B cell (primary cell): ENCODE measurements around the gene AIM2.

Experiments used
- EZH2 ChIP-seq: IDR thresholded peaks from 2 replicates; pipeline ENCODE4 v1.6.1; 2012; ENCODE audit warnings: borderline replicate concordance, low read depth, mild to moderate bottlenecking, moderate library complexity, low read length; ENCODE audit not compliant: insufficient read depth, poor library complexity, severe bottlenecking
- TF ChIP-seq, protein P1 (sequence below): fragments of 200-600 bp; IDR thresholded peaks from one replicate; pipeline ENCODE4 v1.8.0; 2022; ENCODE audit warnings: antibody characterized with exemption, mild to moderate bottlenecking

DNA sequence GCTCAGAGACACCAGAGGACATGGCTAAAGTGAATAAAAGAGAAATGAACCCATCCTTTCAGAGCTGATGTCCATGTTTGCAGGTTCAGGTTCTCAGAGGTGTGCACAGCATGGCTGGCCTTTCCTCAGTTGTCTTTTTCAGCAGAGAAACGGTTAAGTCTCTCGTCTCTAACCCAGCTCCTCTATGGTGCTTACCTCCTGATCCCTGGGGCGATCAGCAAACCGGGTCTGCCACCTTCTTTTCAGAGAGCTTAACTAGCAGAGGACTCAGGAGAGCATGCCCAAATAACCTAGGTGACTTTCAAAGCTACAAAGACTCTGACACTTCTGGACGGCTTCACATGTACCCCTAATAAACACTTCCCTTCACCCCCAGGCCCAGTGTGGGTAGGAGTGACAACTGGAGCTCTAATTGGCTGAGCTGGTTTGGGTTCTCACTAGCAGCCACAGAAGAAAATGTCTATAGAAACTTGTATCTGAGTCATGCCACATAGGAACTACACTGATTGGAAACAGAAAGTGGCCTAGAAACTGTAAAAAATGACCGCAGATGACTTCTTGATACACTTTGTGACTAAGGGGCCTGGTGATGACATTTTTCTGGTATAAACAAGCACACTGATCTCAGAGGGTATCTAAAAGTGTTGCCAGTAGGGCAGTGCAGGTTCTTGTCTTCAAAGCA lies at the start of gene AIM2:
- no peak for TF ChIP-seq EZH2
- TF ChIP-seq, protein P1, sequence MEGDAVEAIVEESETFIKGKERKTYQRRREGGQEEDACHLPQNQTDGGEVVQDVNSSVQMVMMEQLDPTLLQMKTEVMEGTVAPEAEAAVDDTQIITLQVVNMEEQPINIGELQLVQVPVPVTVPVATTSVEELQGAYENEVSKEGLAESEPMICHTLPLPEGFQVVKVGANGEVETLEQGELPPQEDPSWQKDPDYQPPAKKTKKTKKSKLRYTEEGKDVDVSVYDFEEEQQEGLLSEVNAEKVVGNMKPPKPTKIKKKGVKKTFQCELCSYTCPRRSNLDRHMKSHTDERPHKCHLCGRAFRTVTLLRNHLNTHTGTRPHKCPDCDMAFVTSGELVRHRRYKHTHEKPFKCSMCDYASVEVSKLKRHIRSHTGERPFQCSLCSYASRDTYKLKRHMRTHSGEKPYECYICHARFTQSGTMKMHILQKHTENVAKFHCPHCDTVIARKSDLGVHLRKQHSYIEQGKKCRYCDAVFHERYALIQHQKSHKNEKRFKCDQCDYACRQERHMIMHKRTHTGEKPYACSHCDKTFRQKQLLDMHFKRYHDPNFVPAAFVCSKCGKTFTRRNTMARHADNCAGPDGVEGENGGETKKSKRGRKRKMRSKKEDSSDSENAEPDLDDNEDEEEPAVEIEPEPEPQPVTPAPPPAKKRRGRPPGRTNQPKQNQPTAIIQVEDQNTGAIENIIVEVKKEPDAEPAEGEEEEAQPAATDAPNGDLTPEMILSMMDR, result no peak
